HG02623 (cell line): ENCODE results near the gene UBR2.
"Not testable (repeated sequence)": the region's sequence is repeated elsewhere in the genome, so short reads cannot be mapped to it uniquely, and the experiment has no call there.

Experiments
- ATAC-seq: cut with Tn5 transposase; IDR thresholded peaks from one replicate; pipeline ENCODE4 v1.9.1; 2021; ENCODE audit warnings: moderate library complexity; ENCODE audit not compliant: unreplicated experiment

The UBR2 gene

DNA sequence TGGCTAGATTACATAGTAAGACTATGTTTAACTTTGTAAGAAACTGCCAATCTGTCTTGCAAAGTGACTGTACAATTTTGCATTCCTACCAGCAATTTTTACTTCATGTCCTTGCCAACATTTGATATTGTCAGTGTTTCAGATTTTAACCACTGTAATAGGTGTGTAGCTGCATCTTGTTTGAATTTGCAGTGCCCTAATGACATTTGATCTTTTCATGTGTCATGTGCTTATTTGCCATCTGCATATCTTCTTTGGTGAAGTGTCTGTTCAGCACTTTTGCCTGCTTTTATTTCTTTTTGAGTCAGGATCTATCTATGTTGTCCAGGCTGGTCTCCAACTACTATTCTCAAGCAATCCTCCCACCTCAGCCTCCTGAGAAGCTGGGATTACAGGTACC is 161.0 kb downstream of the UBR2 start:
- no peak for ATAC-seq

DNA sequence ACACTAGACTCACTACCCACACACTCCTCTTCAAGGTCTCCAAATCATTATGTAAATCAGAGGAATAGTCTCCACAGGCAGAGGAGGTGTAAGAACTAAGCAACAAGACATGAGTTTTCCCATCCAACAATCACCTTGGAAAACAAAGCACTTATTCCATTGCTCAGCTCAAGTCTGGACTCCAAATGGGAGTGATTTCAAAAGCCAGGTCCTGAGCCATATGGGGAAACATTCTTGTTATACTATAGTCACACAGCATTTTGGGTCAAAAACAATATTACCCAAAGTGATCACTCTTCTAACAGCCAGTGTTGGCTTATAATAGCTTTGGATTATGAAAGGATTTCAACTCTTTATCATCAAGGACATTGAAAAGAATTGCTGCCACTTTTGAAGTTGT is 162.2 kb downstream of the UBR2 start:
- no peak for ATAC-seq

DNA sequence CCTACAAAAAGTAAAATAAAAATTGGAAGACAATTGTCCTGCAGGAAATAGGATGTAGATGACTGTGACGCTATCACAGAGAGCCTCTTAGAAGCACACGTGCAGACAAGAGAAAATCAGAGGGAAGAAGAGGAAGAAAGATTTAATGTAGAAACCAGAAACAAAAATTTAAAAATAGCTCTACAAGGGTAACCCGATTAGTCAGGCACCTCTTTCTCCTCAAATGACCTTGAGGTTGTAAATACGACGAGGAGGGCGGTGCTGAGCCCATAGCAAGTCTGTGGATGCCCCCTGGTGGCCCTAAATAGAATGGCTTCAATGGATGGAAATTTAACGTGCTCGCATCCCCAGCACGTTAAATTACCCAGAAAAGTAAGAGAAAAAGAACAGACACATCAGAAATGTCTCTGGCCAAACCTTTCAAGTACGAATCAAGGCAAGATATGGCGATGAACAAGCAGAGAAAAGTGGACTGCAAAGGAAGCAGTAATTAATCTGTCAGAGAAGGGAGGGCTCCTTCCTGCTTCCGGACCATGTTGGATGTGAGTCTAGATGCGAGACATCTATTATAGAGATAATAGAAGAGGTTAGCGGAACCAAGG is 162.8 kb downstream of the UBR2 start:
- no peak for ATAC-seq

DNA sequence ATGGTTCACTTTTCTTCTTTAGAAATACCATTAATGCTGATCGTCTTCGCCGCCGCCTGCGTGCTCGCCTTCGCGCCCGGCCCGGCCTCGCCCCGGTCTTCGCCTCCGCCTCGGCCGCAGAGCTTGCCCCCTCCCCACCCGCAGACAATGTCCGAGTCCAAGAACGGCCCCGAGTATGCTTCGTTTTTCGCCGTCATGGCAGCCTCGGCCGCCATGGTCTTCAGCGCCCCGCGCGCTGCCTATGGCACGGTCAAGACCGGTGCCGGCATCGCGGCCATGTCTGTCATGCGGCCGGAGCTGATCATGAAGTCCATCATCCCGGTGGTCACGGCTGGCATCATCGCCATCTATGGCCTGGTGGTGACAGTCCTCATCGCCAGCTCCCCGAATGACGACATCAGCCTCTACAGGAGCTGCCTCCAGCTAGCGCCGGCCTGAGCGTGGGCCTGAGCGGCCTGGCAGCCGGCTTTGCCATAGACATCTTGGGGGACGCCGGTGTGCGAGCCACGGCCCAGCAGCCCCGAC is 163.3 kb downstream of the UBR2 start:
- no peak for ATAC-seq

DNA sequence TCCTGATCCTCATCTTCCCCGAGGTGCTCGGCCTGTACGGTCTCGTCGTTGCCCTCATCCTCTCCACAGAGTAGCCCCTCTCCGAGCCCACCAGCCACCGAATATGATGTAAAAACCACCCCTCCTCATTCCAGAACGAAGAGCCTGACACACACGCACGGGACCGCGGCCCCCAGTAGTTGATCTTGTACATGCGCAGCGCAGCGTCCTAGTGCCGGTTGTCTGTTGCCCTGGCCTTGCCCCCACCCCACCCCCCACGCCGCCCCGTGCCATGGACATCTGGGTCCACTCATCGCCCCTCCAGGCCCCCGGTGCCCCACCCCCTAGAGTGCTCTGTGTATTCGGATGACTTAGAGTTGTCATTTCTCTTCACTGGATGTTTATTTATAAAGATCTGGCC is 163.8 kb downstream of the UBR2 start:
- no peak for ATAC-seq

DNA sequence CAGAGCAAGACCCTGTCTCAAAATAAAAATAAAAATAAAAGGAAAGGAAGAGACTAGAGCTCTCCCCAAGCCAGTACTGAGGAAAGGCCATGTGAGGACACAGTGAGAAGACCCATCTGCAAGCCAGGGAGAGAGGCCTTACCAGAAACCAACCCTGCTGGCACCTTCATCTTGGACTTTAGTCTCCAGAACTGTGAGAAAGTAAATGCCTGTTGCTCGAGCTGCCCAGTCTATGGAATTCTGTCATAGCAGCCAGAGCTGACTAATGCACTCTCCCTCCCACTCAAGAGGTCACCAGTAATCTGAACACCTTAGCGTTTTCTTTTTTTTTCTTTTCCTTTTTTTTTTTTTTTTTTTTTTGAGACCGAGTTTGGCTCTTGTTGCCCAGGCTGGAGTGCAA is 165.9 kb downstream of the UBR2 start:
- ATAC-seq, result no peak

DNA sequence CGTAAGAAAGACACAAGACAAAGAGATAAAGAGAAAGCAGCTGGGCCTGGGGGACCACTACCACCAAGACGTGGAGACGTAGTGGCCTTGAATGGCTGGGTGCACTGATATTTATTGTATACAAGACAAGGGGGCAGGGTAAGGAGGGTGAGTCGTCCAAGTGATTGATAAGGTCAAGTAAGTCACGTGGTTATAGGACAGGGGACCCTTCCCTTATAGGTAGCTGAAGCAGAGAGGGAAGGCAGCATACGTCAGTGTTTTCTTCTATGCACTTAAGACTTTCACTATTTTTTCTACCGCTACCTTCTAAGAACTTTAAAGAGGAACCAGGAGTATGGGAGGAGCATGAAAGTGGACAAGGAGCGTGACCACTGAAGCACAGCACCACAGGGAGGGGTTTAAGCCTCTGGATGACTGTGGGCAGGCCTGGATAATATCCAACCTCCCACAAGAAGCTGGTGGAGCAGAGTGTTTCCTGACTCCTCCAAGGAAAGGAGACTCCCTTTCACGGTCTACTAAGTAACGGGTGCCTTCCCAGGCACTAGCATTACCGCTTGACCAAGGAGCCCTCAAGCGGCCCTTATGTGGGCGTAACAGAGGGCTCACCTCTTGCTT is 170.1 kb downstream of the UBR2 start:
- ATAC-seq, result not testable (repeated sequence)

DNA sequence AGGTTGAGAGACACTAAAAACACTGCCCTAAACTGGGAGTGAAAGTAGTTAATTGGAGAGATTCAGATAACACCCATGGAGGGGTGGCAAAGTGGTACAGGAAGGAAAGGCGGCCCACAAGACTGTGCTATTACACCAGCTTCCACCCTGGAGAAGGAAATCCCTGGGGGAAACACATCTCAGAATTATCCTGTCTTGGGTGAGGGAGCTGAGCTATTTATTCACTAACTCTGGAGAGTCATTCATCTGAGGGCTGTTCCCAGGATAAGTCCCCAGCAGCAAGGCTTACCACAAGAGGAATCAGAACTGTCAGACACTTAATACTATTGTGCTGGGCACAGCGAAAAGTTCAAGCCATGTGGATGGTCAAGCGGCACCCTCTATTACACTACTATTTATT is 172.1 kb downstream of the UBR2 start:
- no peak for ATAC-seq

DNA sequence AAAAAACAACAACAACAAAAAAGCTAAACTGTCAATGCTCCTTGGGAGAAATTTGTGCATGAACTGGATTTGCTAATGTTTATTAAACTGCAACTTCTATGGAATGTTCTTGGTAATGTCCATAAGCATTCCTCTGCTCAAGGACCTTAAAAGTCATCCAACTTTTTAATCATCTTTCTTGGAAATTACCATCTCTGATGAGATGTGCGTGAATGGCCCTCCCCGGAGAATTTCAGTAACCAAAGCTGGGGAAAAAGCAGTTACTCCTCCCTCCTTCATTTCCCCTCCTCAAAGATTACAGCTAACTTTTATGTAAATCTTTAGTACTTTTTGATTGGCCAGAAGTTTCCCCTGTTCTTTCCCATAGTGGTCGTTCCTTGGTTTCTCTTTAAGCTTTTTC is 176.9 kb downstream of the UBR2 start:
- ATAC-seq, result no peak

DNA sequence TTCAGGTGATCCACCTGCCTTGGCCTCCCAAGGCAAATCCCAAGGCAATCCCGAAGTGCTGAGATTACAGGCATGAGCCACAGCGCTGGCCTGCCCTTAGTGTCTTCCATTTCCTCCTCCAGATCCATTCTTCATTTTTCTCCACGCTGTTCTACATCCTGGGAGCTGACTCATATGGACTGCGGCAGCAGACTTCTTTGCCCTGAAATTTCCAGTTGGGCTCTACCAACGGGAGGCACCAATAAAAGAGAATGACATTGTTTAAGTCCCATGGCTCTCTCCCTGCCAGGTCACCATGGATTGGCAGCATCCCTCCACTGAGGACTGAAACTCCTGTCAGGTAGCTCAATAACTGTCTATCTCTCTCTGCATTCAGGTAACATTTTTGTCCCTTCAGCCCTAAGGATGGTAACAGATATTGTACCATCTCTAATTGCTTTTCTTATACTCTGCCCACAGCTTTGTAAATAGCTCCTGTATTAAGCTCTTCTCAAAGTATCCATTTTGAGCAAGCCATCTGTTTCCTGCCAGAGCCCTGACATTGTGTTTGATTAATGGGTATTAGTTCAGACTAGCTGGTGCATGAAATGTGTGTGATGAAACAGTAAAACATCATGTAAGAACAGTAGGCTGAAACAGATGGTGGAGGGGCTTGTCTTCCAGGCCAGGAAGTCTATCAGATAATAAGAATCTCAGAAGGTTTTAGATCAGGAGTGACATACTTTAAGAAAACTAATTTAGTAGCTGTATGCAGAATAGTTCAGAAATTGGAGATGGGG is 178.5 kb downstream of the UBR2 start:
- no peak for ATAC-seq
